ENCODE measurements around the gene TP73. TPM values are rescaled to one million over a fixed set of nuclear protein-coding genes. Genes with fewer than 3 reads are reported as not detected.

Gene TP73
- total RNA-seq, 2 experiments from 2014 or later, result not detected

- intact Hi-C loops (cut with DNase I, micrococcal nuclease), result no loop called here
- Histone ChIP-seq H3K27me3 (ENCODE audit: control insufficient read depth in 1 of 2, insufficient read depth in 2 of 2, low read length in 2 of 2) (no peaks in the 10 kb centered on the region), H3K36me3 (ENCODE audit: insufficient read depth, low read length) (peaks cover 77% of the 10 kb centered on the region), H3K9me3 (ENCODE audit: control insufficient read depth in 1 of 2, insufficient read depth in 1 of 2, low read length in 2 of 2) (no peaks in the 10 kb centered on the region), H3K4me1 (ENCODE audit: insufficient read depth, low read length) (peaks cover 4% of the 10 kb centered on the region), H3K4me3 (ENCODE audit: low read length) (no peak overlapping the region), H3K27ac (ENCODE audit: low read depth in 1 of 2, low read length in 2 of 2) (no peak overlapping the region)
- peaks cover 59% of the 10 kb centered on the region for H3K36me3 Mint-ChIP-seq (ENCODE audit: low read depth)
- ChIA-PET POLR2A (no interaction called here), CTCF (no interaction called here)
- no peak overlapping the region for H3K4me3 Mint-ChIP-seq
- H3K27ac Mint-ChIP-seq, result no peak overlapping the region
- H3K27me3 Mint-ChIP-seq, result no peaks in the 10 kb centered on the region
- H3K9me3 Mint-ChIP-seq, result no peaks in the 10 kb centered on the region
- ATAC-seq (ENCODE audit: poor library complexity) (no peak), DNase-seq (no peak)
- TF ChIP-seq CTCF (IDR thresholded peaks at IDR 0.05), result no peak
- peaks cover 5% of the 10 kb centered on the region for H3K4me1 Mint-ChIP-seq (ENCODE audit: low read depth)
Measured at GRCh38 chr1:3630914-3631313, 21.4 kb upstream of the TP73 start.

- Histone ChIP-seq H3K4me3 (ENCODE audit: low read length) (no peak overlapping the region), H3K4me1 (ENCODE audit: insufficient read depth, low read length) (peaks cover 2% of the 10 kb centered on the region), H3K9me3 (ENCODE audit: control insufficient read depth in 1 of 2, insufficient read depth in 1 of 2, low read length in 2 of 2) (no peaks in the 10 kb centered on the region), H3K27ac (ENCODE audit: low read depth in 1 of 2, low read length in 2 of 2) (no peak overlapping the region), H3K36me3 (ENCODE audit: insufficient read depth, low read length) (peaks cover 82% of the 10 kb centered on the region), H3K27me3 (ENCODE audit: control insufficient read depth in 1 of 2, insufficient read depth in 2 of 2, low read length in 2 of 2) (no peaks in the 10 kb centered on the region)
- no peaks in the 10 kb centered on the region for H3K27me3 Mint-ChIP-seq
- ATAC-seq (ENCODE audit: poor library complexity) (no peak), DNase-seq (no peak)
- no peaks in the 10 kb centered on the region for H3K9me3 Mint-ChIP-seq
- H3K4me1 Mint-ChIP-seq (ENCODE audit: low read depth), result no peaks in the 10 kb centered on the region
- peaks cover 60% of the 10 kb centered on the region for H3K36me3 Mint-ChIP-seq (ENCODE audit: low read depth)
- TF ChIP-seq CTCF (IDR thresholded peaks at IDR 0.05), result no peak
- intact Hi-C loops (cut with DNase I, micrococcal nuclease), result no loop called here
- CTCF ChIA-PET, result no interaction called here
- H3K27ac Mint-ChIP-seq, result no peak overlapping the region
- POLR2A ChIA-PET, result no interaction called here
- H3K4me3 Mint-ChIP-seq, result no peak overlapping the region
Measured at GRCh38 chr1:3631320-3632260, 20.7 kb upstream of the TP73 start.

- Mint-ChIP-seq H3K4me3 (no peak overlapping the region), H3K9me3 (no peaks in the 10 kb centered on the region), H3K4me1 (ENCODE audit: low read depth) (no peaks in the 10 kb centered on the region), H3K36me3 (ENCODE audit: low read depth) (peaks cover 65% of the 10 kb centered on the region), H3K27me3 (no peaks in the 10 kb centered on the region), H3K27ac (no peak overlapping the region)
- ATAC-seq (ENCODE audit: poor library complexity) (no peak), DNase-seq (no peak)
- H3K27me3 ChIP-seq (ENCODE audit: control insufficient read depth in 1 of 2, insufficient read depth in 2 of 2, low read length in 2 of 2), result no peaks in the 10 kb centered on the region
- peaks cover 2% of the 10 kb centered on the region for H3K4me1 ChIP-seq (ENCODE audit: insufficient read depth, low read length)
- TF ChIP-seq CTCF (IDR thresholded peaks at IDR 0.05), result no peak
- no peak overlapping the region for H3K4me3 ChIP-seq (ENCODE audit: low read length)
- intact Hi-C loops (cut with DNase I, micrococcal nuclease), result no loop called here
- no peak overlapping the region for H3K27ac ChIP-seq (ENCODE audit: low read depth in 1 of 2, low read length in 2 of 2)
- no peaks in the 10 kb centered on the region for H3K9me3 ChIP-seq (ENCODE audit: control insufficient read depth in 1 of 2, insufficient read depth in 1 of 2, low read length in 2 of 2)
- ChIA-PET CTCF (no interaction called here), POLR2A (no interaction called here)
- peaks cover 87% of the 10 kb centered on the region for H3K36me3 ChIP-seq (ENCODE audit: insufficient read depth, low read length)
Measured at GRCh38 chr1:3632298-3632697, 20.0 kb upstream of the TP73 start.
